Measurements from ENCODE around the gene CXCR2. TPM values are rescaled to one million over a fixed set of nuclear protein-coding genes. Genes with fewer than 3 reads are reported as not detected.

Gene CXCR2
- total and polyA plus RNA-seq, 12 donors = 0.10 to 2.2 (median 0.38) TPM; not detected in 3

DNA sequence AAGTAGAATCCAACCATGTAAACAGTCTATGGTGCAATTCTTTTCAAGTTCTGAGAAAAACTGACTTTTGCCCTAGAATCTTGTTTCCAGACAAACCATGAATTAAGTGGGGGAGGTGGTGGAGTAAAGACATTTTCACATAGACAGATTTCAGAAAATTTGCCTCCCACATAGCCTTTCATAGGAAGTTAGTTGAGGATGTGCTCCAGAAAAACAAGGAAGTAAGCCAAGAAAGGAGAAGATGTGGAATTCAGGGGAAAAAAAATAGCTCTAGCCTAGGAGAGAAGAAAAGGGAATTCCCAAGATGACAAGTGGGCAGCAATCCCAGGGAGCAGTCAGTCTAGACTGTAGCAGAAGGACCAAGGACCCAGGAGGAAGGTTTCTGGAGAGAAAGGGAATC is 39.4 kb upstream of the CXCR2 start:
- intact Hi-C loops (cut with DNase I) = no loop called here
- H3K9me3 ChIP-seq (replicated peaks in 1 of 3) = peaks cover 0 to 4% (median 0%) of the 10 kb centered on the region in 3 donors
- H3K4me1 ChIP-seq (replicated peaks in 1 of 2) = no peaks in the 10 kb centered on the region
- TF ChIP-seq POLR2A (IDR thresholded peaks at IDR 0.05) = no peak
- TF ChIP-seq, protein P1, sequence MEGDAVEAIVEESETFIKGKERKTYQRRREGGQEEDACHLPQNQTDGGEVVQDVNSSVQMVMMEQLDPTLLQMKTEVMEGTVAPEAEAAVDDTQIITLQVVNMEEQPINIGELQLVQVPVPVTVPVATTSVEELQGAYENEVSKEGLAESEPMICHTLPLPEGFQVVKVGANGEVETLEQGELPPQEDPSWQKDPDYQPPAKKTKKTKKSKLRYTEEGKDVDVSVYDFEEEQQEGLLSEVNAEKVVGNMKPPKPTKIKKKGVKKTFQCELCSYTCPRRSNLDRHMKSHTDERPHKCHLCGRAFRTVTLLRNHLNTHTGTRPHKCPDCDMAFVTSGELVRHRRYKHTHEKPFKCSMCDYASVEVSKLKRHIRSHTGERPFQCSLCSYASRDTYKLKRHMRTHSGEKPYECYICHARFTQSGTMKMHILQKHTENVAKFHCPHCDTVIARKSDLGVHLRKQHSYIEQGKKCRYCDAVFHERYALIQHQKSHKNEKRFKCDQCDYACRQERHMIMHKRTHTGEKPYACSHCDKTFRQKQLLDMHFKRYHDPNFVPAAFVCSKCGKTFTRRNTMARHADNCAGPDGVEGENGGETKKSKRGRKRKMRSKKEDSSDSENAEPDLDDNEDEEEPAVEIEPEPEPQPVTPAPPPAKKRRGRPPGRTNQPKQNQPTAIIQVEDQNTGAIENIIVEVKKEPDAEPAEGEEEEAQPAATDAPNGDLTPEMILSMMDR (IDR thresholded peaks at IDR 0.05) = no peak
- H3K4me3 ChIP-seq = no peak overlapping the region
- H3K27me3 ChIP-seq = no peaks in the 10 kb centered on the region
- no peak overlapping the region for H3K27ac ChIP-seq
- no peak for DNase-seq
- H3K36me3 ChIP-seq (replicated peaks in 1 of 2) = no peaks in the 10 kb centered on the region

DNA sequence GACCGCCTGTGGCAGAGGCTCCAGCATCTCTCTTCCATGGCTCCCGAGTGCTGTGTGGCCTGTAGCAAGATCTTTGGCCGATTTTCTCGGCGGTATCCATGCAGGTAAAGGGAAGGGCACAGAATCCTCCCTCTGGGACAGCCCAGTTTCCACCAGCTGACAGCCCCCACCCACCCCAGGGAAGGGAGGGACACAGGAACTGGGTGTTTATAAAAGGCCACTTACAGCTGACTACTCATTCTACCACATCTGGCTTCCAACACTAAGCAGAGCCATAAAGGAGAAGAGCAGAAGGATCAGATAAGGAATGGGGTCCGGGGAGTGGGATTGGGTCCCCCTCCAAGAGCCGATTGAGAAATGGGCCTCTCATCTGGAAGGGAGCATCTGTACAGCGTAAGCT is 36.6 kb upstream of the CXCR2 start:
- Histone ChIP-seq H3K36me3 (replicated peaks in 1 of 2) (no peaks in the 10 kb centered on the region), H3K4me1 (replicated peaks in 1 of 2) (no peaks in the 10 kb centered on the region), H3K27ac (no peak overlapping the region), H3K27me3 (no peaks in the 10 kb centered on the region), H3K9me3 (replicated peaks in 1 of 3) (peaks cover 0 to 4% (median 0%) of the 10 kb centered on the region in 3 donors), H3K4me3 (no peak overlapping the region)
- no peak for TF ChIP-seq POLR2A (IDR thresholded peaks at IDR 0.05)
- TF ChIP-seq, protein P1 (IDR thresholded peaks at IDR 0.05) = no peak
- 71 to 75% (median 72%) methylated on average over 8 of the region's 8 CpGs for WGBS, 4 donors
- intact Hi-C loops (cut with DNase I) = no loop called here
- no peak for DNase-seq

DNA sequence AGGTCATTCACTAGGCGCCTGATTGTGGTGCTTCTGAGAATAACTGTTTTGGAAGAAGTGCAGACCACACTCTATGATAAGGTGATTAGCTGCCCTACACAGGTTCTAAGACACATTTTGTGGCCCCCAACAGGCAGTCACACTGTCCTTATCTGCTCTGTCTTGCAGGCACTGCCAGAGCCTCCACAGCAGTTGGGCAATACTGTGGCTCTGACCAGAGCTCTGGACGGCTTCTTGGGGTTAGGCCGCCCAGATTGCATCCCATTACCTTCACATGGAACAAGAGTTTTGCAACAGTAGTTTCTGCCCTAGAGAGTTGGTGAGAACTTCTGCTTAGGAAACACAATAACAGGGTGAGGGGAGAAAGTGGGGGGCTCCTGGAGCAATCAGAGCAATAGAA is 34.1 kb upstream of the CXCR2 start:
- no peaks in the 10 kb centered on the region for H3K4me1 ChIP-seq (replicated peaks in 1 of 2)
- no peaks in the 10 kb centered on the region for H3K36me3 ChIP-seq (replicated peaks in 1 of 2)
- H3K27me3 ChIP-seq = no peaks in the 10 kb centered on the region
- no peak overlapping the region for H3K27ac ChIP-seq
- intact Hi-C loops (cut with DNase I) = no loop called here
- no peak overlapping the region for H3K4me3 ChIP-seq
- H3K9me3 ChIP-seq (replicated peaks in 1 of 3) = no peaks in the 10 kb centered on the region
- WGBS, 4 donors = 59 to 88% (median 79%) methylated on average over 3 of the region's 3 CpGs
- no peak for DNase-seq
- TF ChIP-seq POLR2A (IDR thresholded peaks at IDR 0.05) = no peak
- TF ChIP-seq, protein P1 (IDR thresholded peaks at IDR 0.05) = no peak

DNA sequence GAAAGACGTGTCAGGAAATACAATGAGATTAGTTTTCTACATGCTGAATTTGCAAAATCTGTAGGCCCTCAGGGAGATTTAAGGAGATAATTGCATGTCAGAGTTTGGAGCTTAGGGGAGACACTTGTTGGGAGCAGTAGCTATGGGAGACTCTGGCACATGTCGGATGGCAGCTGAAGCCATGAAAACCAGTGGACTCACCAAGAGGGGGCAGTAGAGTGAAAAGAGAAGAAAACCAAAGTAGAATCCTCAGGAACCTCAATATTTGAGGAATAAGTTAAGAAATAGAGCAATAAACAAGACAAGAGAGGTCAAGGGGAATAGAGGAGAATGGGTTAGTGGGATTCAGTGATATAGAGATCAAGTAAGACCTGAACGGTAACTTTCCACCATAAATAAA is 31.9 kb upstream of the CXCR2 start:
- H3K27ac ChIP-seq = no peak overlapping the region
- H3K27me3 ChIP-seq = no peaks in the 10 kb centered on the region
- WGBS, 4 donors = 83 to 87% (median 84%) methylated on average over 3 of the region's 3 CpGs
- H3K9me3 ChIP-seq (replicated peaks in 1 of 3) = no peaks in the 10 kb centered on the region
- intact Hi-C loops (cut with DNase I) = no loop called here
- no peak overlapping the region for H3K4me3 ChIP-seq
- TF ChIP-seq, protein P1 (IDR thresholded peaks at IDR 0.05) = no peak
- no peak for TF ChIP-seq POLR2A (IDR thresholded peaks at IDR 0.05)
- no peak for DNase-seq
- H3K36me3 ChIP-seq (replicated peaks in 1 of 2) = no peaks in the 10 kb centered on the region
- no peaks in the 10 kb centered on the region for H3K4me1 ChIP-seq (replicated peaks in 1 of 2)

Data from adrenal gland (tissue), 12 donors.